ENCODE data around the gene TRAPPC12.
"Not testable (repeated sequence)": the region's sequence is repeated elsewhere in the genome, so short reads cannot be mapped to it uniquely, and the experiment has no call there.

Gene TRAPPC12

GRCh38 chr2:3432693-3433338 is 53.3 kb downstream of the TRAPPC12 start:
- no peak for DNase-seq (ENCODE audit: low read depth)

- DNase-seq (ENCODE audit: low read depth) = no peak
Measured at GRCh38 chr2:3433339-3433699, 53.8 kb downstream of the TRAPPC12 start.

- no peak for DNase-seq (ENCODE audit: low read depth)
Measured at GRCh38 chr2:3433776-3434400, 54.4 kb downstream of the TRAPPC12 start.

- DNase-seq (ENCODE audit: low read depth) = no peak
Measured at GRCh38 chr2:3434654-3435053, 55.2 kb downstream of the TRAPPC12 start.

- no peak for DNase-seq (ENCODE audit: low read depth)
Measured at GRCh38 chr2:3435445-3435844, 56.0 kb downstream of the TRAPPC12 start.

- no peak for DNase-seq (ENCODE audit: low read depth)
Measured at GRCh38 chr2:3440477-3440876, 61.0 kb downstream of the TRAPPC12 start.

- DNase-seq (ENCODE audit: low read depth) = no peak
Measured at GRCh38 chr2:3441465-3441864, 62.0 kb downstream of the TRAPPC12 start.

- no peak for DNase-seq (ENCODE audit: low read depth)
Measured at GRCh38 chr2:3442185-3442584, 62.7 kb downstream of the TRAPPC12 start.

- no peak for DNase-seq (ENCODE audit: low read depth)
Measured at GRCh38 chr2:3443083-3443482, 63.6 kb downstream of the TRAPPC12 start.

GRCh38 chr2:3443506-3444084 is 64.1 kb downstream of the TRAPPC12 start:
- DNase-seq (ENCODE audit: low read depth) = no peak

GRCh38 chr2:3445891-3446290 is 66.4 kb downstream of the TRAPPC12 start:
- DNase-seq (ENCODE audit: low read depth) = no peak

GRCh38 chr2:3446381-3446780 is 66.9 kb downstream of the TRAPPC12 start:
- no peak for DNase-seq (ENCODE audit: low read depth)

- DNase-seq (ENCODE audit: low read depth) = not testable (repeated sequence)
Measured at GRCh38 chr2:3447186-3447585, 67.7 kb downstream of the TRAPPC12 start.

GRCh38 chr2:3447789-3448317 is 68.4 kb downstream of the TRAPPC12 start:
- no peak for DNase-seq (ENCODE audit: low read depth)

- DNase-seq (ENCODE audit: low read depth) = not testable (repeated sequence)
Measured at GRCh38 chr2:3448441-3448911, 69.0 kb downstream of the TRAPPC12 start.

- no peak for DNase-seq (ENCODE audit: low read depth)
Measured at GRCh38 chr2:3449086-3449485, 69.6 kb downstream of the TRAPPC12 start.

GRCh38 chr2:3449936-3450335 is 70.4 kb downstream of the TRAPPC12 start:
- DNase-seq (ENCODE audit: low read depth) = no peak

GRCh38 chr2:3450385-3451010 is 71.0 kb downstream of the TRAPPC12 start:
- no peak for DNase-seq (ENCODE audit: low read depth)

GRCh38 chr2:3451169-3451568 is 71.7 kb downstream of the TRAPPC12 start:
- no peak for DNase-seq (ENCODE audit: low read depth)

GRCh38 chr2:3451926-3452671 is 72.6 kb downstream of the TRAPPC12 start:
- no peak for DNase-seq (ENCODE audit: low read depth)

- DNase-seq (ENCODE audit: low read depth) = no peak
Measured at GRCh38 chr2:3453190-3453999, 73.9 kb downstream of the TRAPPC12 start.
